Upper lobe of left lung (tissue), 6 donors: ENCODE data around the gene DNAH17. TPM values are rescaled to one million over a fixed set of nuclear protein-coding genes. Genes with fewer than 3 reads are reported as not detected.
"Not testable (repeated sequence)": the region's sequence is repeated elsewhere in the genome, so short reads cannot be mapped to it uniquely, and the experiment has no call there.

ENCODE experiments used
- ATAC-seq, 2 donors: fragments of 200-7000 bp; cut with Tn5 transposase; one replicate each; pipeline ENCODE4 v1.9.1; 2022; ENCODE audit warnings: mild to moderate bottlenecking in 2 of 2, moderate library complexity in 2 of 2; ENCODE audit not compliant: low FRiP score in 2 of 2
- DNase-seq, 2 donors: peaks; one replicate each; pipeline ENCODE4 v3.0.0-alpha.2; 2019 to 2020
- H3K27ac ChIP-seq, 4 donors: fragments of 200-600 bp; sonication (generic); one replicate each; pipeline ENCODE4 v1.5.1; 2016 to 2019
- H3K27me3 ChIP-seq, 4 donors: fragments of 200-600 bp; sonication (generic); one replicate each; pipeline ENCODE4 v1.5.1; 2017 to 2019
- H3K36me3 ChIP-seq, 4 donors: fragments of 200-600 bp; sonication (generic); one replicate each; pipeline ENCODE4 v1.5.1; 2016 to 2019
- H3K4me1 ChIP-seq, 4 donors: fragments of 200-600 bp; sonication (generic); one replicate each; pipeline ENCODE4 v1.5.1; 2018 to 2019
- H3K4me3 ChIP-seq, 4 donors: fragments of 200-600 bp; sonication (generic); one replicate each; pipeline ENCODE4 v1.5.1; 2017 to 2019; ENCODE audit warnings: mild to moderate bottlenecking in 2 of 4, moderate library complexity in 1 of 4
- H3K9me3 ChIP-seq, 4 donors: fragments of 200-600 bp; sonication (generic); one replicate each; pipeline ENCODE4 v1.5.1; 2018 to 2019
- EP300 ChIP-seq, 4 donors: sonication (generic); formaldehyde crosslinking; IDR thresholded peaks; one replicate each; pipeline ENCODE4 v1.5.1; 2017; ENCODE audit warnings: antibody characterized with exemption in 4 of 4, control low read depth in 2 of 4
- POLR2A ChIP-seq, 4 donors: fragments of 450-650 bp; IDR thresholded peaks; one replicate each; pipeline ENCODE4 v1.5.1; 2016 to 2017; ENCODE audit warnings: antibody characterized with exemption in 4 of 4, mild to moderate bottlenecking in 2 of 4
- POLR2AphosphoS5 ChIP-seq, 2 donors: sonication (generic); formaldehyde crosslinking; IDR thresholded peaks; one replicate each; pipeline ENCODE4 v1.5.1; 2017; ENCODE audit warnings: antibody characterized with exemption in 2 of 2
- WGBS, 2 donors: methylation state at CpG; one replicate each; pipeline ENCODE4 v1.1.5; 2017 to 2018; 5-methylcytosine and 5-hydroxymethylcytosine counted together
- total RNA-seq, 6 donors: library from RNA; depleted of rRNA in 4 of 6; stranded (reverse); fragments of >200 nt in 4 of 6; gene quantifications; one replicate each; pipeline versions ENCODE4 v1.1.0 to v1.2.1, GENCODE V29; 2016 to 2021
- TF ChIP-seq, protein P1 (sequence below), 6 experiments: fragments of 450-650 bp in 4 of 6; fragments of 200-600 bp in 2 of 6; sonication (generic) in 2 of 6; IDR thresholded peaks; one replicate each; pipeline ENCODE4 v1.5.1; 2016 to 2019; ENCODE audit warnings: antibody characterized with exemption in 6 of 6
- donor health status: DM: no; HTN: no; CAD: no; lungs with moderate emphysema.
- donor health status: DM: no; HTN: yes; CAD: no; lungs with severe emphysema.

Gene DNAH17
- total RNA-seq, 6 donors from 2014 or later = 2.0 to 21.0 (median 3.7) TPM

DNA sequence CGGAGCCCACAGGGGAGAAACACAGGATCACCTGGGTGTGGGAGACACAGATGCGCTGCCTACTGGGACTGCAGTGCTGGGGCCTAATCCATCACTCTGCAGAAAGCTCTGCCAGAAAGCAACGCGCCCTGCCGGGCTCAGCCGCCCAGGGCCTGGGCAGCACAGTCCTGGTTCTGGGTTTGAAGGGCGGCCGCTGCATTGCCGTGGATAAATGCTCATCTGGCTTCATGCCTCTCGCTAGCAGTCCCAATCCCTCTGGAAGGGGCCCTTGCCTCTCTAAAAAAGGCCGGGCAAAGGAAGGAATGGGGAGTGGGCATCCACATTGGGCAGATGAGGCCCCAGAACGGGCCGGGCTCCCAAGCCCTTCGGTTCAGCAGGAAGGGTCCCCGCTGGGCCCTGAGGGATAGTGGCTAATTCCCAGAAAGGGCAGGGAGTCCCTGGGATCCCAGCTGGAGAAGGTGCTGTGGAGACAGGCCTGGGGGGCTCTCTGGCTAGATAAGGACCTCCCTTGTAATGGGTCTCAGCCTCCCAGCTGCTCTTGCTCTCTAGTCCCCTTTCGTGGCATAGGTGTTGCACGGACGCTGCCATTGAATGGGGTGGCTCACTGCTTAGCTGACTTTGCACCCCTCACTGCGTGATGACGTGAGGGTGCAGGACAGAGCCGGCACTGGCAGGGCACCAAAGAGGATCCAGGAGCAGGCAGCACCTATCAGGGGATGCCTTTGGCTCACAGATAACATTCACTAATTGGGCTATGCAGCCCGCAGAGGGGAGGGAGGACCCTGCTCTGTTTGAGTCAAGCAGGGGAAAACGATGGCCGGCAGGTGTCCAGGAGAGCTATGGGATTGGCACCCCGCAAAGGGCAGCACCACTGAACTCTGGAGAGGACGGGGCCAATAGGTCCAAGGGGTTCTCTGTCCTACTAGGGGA is 110.1 kb downstream of the DNAH17 start:
- TF ChIP-seq, protein P1, sequence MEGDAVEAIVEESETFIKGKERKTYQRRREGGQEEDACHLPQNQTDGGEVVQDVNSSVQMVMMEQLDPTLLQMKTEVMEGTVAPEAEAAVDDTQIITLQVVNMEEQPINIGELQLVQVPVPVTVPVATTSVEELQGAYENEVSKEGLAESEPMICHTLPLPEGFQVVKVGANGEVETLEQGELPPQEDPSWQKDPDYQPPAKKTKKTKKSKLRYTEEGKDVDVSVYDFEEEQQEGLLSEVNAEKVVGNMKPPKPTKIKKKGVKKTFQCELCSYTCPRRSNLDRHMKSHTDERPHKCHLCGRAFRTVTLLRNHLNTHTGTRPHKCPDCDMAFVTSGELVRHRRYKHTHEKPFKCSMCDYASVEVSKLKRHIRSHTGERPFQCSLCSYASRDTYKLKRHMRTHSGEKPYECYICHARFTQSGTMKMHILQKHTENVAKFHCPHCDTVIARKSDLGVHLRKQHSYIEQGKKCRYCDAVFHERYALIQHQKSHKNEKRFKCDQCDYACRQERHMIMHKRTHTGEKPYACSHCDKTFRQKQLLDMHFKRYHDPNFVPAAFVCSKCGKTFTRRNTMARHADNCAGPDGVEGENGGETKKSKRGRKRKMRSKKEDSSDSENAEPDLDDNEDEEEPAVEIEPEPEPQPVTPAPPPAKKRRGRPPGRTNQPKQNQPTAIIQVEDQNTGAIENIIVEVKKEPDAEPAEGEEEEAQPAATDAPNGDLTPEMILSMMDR (IDR thresholded peaks at IDR 0.05) = no peak
- no peak for TF ChIP-seq POLR2AphosphoS5 (IDR thresholded peaks at IDR 0.05)
- no peak for TF ChIP-seq POLR2A (IDR thresholded peaks at IDR 0.05)
- no peak for TF ChIP-seq EP300 (IDR thresholded peaks at IDR 0.05)
- H3K9me3 ChIP-seq = no peaks in the 10 kb centered on the region
- DNase-seq (no peak), ATAC-seq (peak in 1 of 2 donors; percentile 49)
- no peaks in the 10 kb centered on the region for H3K27me3 ChIP-seq
- no peak overlapping the region for H3K4me3 ChIP-seq
- 93% methylated on average over 15 to 25 of the region's 26 CpGs for WGBS, 2 donors
- no peaks in the 10 kb centered on the region for H3K36me3 ChIP-seq
- H3K4me1 ChIP-seq = no peaks in the 10 kb centered on the region
- H3K27ac ChIP-seq = no peak overlapping the region

DNA sequence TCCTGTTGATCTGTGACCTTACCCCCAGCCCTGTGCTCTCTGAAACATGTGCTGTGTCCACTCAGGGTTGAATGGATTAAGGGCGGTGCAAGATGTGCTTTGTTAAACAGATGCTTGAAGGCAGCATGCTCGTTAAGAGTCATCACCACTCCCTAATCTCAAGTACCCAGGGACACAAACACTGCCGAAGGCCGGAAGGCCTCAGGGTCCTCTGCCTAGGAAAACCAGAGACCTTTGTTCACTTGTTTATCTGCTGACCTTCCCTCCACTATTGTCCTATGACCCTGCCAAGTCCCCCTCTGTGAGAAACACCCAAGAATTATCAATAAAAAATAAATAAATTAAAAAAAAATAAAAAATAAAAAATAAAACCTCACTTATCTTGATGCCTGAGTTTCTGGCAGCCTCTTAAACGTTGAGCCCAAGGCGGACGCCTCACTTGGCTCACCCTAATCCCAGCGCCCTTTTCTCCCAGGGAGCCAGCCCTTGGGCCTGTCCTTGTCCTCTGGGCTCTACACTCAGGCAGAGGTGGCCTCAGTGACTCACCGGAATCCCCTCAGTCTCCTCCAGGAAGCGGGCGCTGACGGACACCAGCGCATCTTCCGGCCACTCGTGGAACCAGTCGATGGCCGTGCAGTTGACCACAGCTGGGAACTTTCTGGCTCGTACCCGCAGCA is 110.9 kb downstream of the DNAH17 start:
- H3K36me3 ChIP-seq, H3K4me3 ChIP-seq, H3K4me1 ChIP-seq, ATAC-seq, H3K9me3 ChIP-seq, H3K27me3 ChIP-seq, H3K27ac ChIP-seq, DNase-seq: not testable (repeated sequence)
- WGBS, 2 donors = 77 to 78% methylated on average over 16 to 19 of the region's 19 CpGs

DNA sequence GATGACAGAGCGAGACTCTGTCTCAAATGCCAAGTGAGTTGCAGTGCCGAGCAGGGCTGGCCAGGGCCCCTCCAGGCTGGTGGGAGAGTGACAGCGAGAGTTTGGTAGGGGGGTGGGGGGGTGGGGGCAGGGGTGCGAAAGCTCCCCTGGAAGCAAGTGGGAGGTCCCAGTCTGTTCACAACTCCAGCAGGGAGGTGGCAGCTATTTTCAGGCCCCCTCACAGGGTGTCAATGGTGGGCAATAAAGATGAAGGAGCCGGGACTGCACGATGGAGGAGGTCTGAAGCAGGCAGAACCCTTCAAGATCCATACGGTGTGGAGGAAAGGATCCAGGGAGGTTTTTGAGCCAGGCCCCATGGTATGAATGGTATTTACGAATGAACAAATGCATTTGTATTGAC is 115.0 kb downstream of the DNAH17 start:
- no peaks in the 10 kb centered on the region for H3K9me3 ChIP-seq
- no peak overlapping the region for H3K27ac ChIP-seq
- no peak for DNase-seq
- ATAC-seq = no peak
- no peak for TF ChIP-seq POLR2A (IDR thresholded peaks at IDR 0.05)
- no peak for TF ChIP-seq POLR2AphosphoS5 (IDR thresholded peaks at IDR 0.05)
- TF ChIP-seq, protein P1 (IDR thresholded peaks at IDR 0.05) = no peak
- TF ChIP-seq EP300 (IDR thresholded peaks at IDR 0.05) = no peak
- no peaks in the 10 kb centered on the region for H3K36me3 ChIP-seq
- H3K27me3 ChIP-seq = no peaks in the 10 kb centered on the region
- no peak overlapping the region for H3K4me3 ChIP-seq
- no peaks in the 10 kb centered on the region for H3K4me1 ChIP-seq
- 67 to 71% methylated on average over 5 to 8 of the region's 8 CpGs for WGBS, 2 donors

DNA sequence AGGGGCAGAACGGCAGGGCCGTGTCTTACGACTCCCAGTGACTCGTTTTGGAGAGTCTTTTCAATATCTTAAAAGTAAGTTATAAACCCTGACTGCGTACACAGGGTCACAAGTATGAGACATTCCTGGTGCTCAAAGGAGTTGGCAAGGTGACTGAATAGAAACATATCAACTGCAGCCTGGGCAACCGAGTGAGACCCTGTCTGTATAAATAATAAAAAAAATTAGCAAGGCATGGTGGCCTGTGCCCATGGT is 115.5 kb downstream of the DNAH17 start:
- no peak for DNase-seq
- ATAC-seq = no peak
- H3K4me3 ChIP-seq = no peak overlapping the region
- H3K36me3 ChIP-seq = no peaks in the 10 kb centered on the region
- H3K4me1 ChIP-seq = no peaks in the 10 kb centered on the region
- H3K27ac ChIP-seq = no peak overlapping the region
- 63 to 74% methylated on average over 6 of the region's 6 CpGs for WGBS, 2 donors
- no peaks in the 10 kb centered on the region for H3K9me3 ChIP-seq
- no peaks in the 10 kb centered on the region for H3K27me3 ChIP-seq
- no peak for TF ChIP-seq POLR2A (IDR thresholded peaks at IDR 0.05)

DNA sequence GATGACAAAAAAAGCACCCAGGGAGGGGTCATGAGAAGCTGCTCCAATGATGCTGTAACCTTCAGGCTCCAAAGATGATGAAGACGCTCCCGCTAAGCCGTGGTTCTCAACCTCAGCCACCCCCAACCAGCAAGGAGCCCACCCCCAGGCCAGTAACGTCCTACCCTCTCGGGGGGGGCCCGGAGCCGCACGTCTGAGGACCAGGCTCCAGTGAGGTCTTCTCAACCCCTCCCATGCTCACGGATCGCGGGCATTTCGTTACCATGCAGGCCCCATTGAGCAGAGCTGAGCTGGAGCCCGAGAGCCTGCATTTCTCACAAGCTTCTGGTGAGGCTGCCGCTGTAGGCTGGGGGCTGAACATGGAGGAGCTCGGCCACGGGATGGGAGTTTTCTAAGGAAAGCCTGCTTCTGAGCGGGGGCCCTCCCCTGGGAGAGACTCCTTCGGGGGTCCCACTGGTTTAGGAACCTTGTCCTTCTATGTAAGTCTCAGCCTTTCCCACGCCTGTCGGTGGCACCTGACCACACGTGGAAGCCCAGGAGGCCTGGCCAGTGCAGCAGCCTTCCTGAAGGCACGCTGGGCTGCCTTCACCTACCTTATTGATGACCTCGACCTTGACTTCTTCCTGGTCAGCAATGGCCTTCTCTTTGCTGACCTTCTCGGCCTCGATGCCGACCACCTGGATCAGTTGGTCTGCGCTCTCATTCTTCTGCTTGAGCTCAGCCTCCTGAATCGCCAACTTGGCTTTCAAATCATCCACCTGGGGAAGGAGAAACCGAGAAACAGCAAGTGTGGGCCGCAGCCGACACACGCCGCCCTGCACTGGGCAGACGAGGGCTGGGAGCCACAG is 116.0 kb downstream of the DNAH17 start:
- H3K9me3 ChIP-seq = no peaks in the 10 kb centered on the region
- H3K4me1 ChIP-seq = no peaks in the 10 kb centered on the region
- no peak overlapping the region for H3K4me3 ChIP-seq
- ATAC-seq (no peak), DNase-seq (no peak)
- no peaks in the 10 kb centered on the region for H3K27me3 ChIP-seq
- H3K36me3 ChIP-seq = no peaks in the 10 kb centered on the region
- no peak overlapping the region for H3K27ac ChIP-seq
- no peak for TF ChIP-seq POLR2A (IDR thresholded peaks at IDR 0.05)
- TF ChIP-seq, protein P1 (IDR thresholded peaks at IDR 0.05) = no peak
- no peak for TF ChIP-seq EP300 (IDR thresholded peaks at IDR 0.05)
- TF ChIP-seq POLR2AphosphoS5 (IDR thresholded peaks at IDR 0.05) = no peak
- WGBS, 2 donors = 90% methylated on average over 24 to 33 of the region's 34 CpGs
